Measurements from ENCODE around the gene EID2B. TPM values are rescaled to one million over a fixed set of nuclear protein-coding genes. Genes with fewer than 3 reads are reported as not detected.

EID2B gene
- total and polyA plus RNA-seq, 2 of the 8 experiments (the other 6 are each of a cell fraction or from before 2014, with no cell fraction given), result 2.1 to 2.4 TPM

DNA sequence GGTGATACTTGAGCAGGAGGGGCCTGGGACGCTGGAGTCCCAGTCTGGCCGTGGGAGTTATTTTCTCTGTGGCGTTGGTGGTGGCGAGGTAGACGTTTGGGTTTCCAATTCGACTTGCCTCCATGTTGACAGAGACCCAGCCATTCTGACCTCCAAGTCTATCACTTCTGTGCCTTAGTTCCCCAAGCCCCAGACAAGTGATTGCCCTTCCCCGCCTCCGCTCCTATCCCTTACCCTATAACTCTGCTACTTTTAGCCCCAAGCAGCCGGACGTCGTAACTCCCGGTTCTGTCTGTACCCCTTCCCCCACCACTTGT is 51.5 kb downstream of the EID2B start:
- WGBS, 2 experiments (ENCODE audit: extremely low coverage in 1 of 2, insufficient coverage in 1 of 2, insufficient read length in 1 of 2, insufficient replicate concordance in 2 of 2, low coverage in 1 of 2, low lambda C conversion rate in 2 of 2, missing lambda C conversion rate in 1 of 2), result 3% methylated on average over 12 of the region's 12 CpGs; no CpG with 5 or more reads in 1 of the 2 experiments
- Histone ChIP-seq H3K9ac (replicated peaks in 1 of 4; ENCODE audit: extremely low read depth in 1 of 4, low read depth in 3 of 4, low read length in 3 of 4) (peak overlapping the region; percentile 95 to 99 (median 96)), H2BK120ac (replicated peaks; ENCODE audit: low read depth, low read length) (no peak overlapping the region), H4K91ac (replicated peaks; ENCODE audit: insufficient read length, low read length) (no peak overlapping the region), H3K14ac (ENCODE audit: insufficient read length) (no peak overlapping the region), H3K18ac (ENCODE audit: extremely low read depth, low read length) (peak overlapping the region; percentile 85; the same call in 1 of the 2 replicates), H2AK5ac (ENCODE audit: low read depth, low read length) (no peak overlapping the region), H3K4me1 (replicated peaks in 1 of 4; ENCODE audit: control insufficient read depth in 3 of 4, insufficient read depth in 4 of 4, low read length in 3 of 4) (peaks cover 0 to 10% (median 4%) of the 10 kb centered on the region in 4 experiments; a peak in 5 of 7 replicates), H3K27ac (ENCODE audit: low read depth, low read length) (peak overlapping the region; percentile 93), H4K8ac (ENCODE audit: extremely low read depth, insufficient read depth, low read length) (peak overlapping the region; percentile 98; the same call in 1 of the 2 replicates), H4K20me1 (replicated peaks in 1 of 2; ENCODE audit: control insufficient read depth in 1 of 2, insufficient read depth in 2 of 2, low read length in 2 of 2) (peaks cover 2 to 6% of the 10 kb centered on the region in 2 experiments), H3K23me2 (ENCODE audit: low read depth, low read length) (peaks cover 5% of the 10 kb centered on the region), H3K9me3 (ENCODE audit: insufficient read depth in 2 of 2, low read depth in 1 of 2, low read length in 1 of 2) (no peaks in the 10 kb centered on the region), H2BK20ac (ENCODE audit: low read length) (no peak overlapping the region), H2BK5ac (ENCODE audit: low read depth, low read length) (peak overlapping the region; percentile 79; the same call in 1 of the 2 replicates), H3K4me2 (ENCODE audit: insufficient read depth in 1 of 2, low read depth in 2 of 2, low read length in 2 of 2) (peak overlapping the region; percentile 88 to 95), H3K79me1 (ENCODE audit: low read depth, low read length) (peaks cover 4% of the 10 kb centered on the region), H3K36me3 (ENCODE audit: control insufficient read depth in 2 of 4, insufficient read depth in 4 of 4, low read length in 3 of 4) (peaks cover 7 to 41% (median 20%) of the 10 kb centered on the region in 4 experiments), H3K79me2 (ENCODE audit: control insufficient read depth in 1 of 2, insufficient read depth in 2 of 2, low read length in 2 of 2) (peaks cover 6 to 24% of the 10 kb centered on the region in 2 experiments; a peak in 3 of 4 replicates), H2AFZ (ENCODE audit: low read length) (no peak overlapping the region), H4K5ac (ENCODE audit: insufficient read length, low read depth, low read length) (no peak overlapping the region), H2BK12ac (ENCODE audit: low read depth, low read length) (peak overlapping the region; percentile 1; the same call in 1 of the 2 replicates), H2BK15ac (ENCODE audit: low read length) (no peak overlapping the region), H3K4me3 (ENCODE audit: extremely low read depth in 1 of 4, insufficient read depth in 2 of 4, low read depth in 3 of 4, low read length in 4 of 4) (peak overlapping the region; percentile 89 to 98 (median 95)), H3K4ac (replicated peaks; ENCODE audit: insufficient read length, low read depth, low read length) (no peak overlapping the region), H3K23ac (ENCODE audit: insufficient read length) (no peak overlapping the region), H3K27me3 (replicated peaks in 1 of 4; ENCODE audit: control insufficient read depth in 3 of 4, extremely low read depth in 1 of 4, insufficient read depth in 3 of 4, low read length in 3 of 4) (no peaks in the 10 kb centered on the region), H3K56ac (replicated peaks; ENCODE audit: insufficient read length, low read depth, low read length) (no peak overlapping the region)
- ChIA-PET CTCF (ENCODE audit: partially characterized antibody) (interaction anchor here (1.3 to 1.8 kb wide), 3 partner anchors 9 to 52 kb away, joined by 4 to 5 read pairs (median 4); partner anchors contain the start of genes EID2B and SELENOV), POLR2A (ENCODE audit: partially characterized antibody) (interaction anchor here (1.0 to 8.3 kb wide), 10 partner anchors 12 to 93 kb away, joined by 3 to 96 read pairs (median 6); partner anchors contain the start of genes DLL3, RPS16, SELENOV and SUPT5H)
- no peak for DNase-seq (ENCODE audit: low read depth in 1 of 2, low spot score in 2 of 2)
- no peak for FAIRE-seq
